Femur (tissue), 1 donor: ENCODE results near the gene TGFB1I1.
"Not testable (repeated sequence)": the region's sequence is repeated elsewhere in the genome, so short reads cannot be mapped to it uniquely, and the experiment has no call there.

ENCODE experiments used
- DNase-seq: peaks from one replicate; pipeline ENCODE4 v3.0.0-alpha.2; 2017

The TGFB1I1 gene

DNA sequence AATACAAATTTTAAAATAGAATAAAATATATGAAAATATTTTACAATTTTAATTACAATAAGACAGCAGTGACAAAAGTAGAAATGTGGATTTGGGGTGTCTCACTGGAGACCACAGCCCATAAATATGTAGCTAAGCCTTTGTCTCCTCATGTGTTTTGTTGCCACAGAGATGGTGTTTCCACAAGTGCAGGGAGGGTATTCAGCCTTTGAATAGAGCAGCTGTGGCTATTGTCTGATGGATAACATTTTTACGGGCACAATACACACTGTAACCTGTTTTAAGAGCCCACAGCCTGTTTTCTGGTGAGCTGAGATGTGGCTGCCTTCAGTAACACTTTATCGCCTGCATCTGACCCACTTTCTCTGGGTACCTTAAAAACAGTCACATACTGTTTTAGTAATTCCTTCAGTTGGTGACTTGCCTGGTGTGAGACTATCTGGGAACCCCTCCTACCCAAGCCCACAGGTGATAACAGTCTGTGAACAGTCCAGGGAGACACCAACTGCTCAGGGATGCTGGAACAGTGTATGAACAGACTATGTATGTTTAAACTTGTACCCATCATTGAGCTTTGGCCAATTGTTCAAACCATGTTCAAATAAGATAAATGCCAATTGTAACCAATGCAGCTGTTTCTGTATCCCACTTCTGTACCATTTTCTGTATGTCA is 47.9 kb downstream of the TGFB1I1 start:
- no peak for DNase-seq

DNA sequence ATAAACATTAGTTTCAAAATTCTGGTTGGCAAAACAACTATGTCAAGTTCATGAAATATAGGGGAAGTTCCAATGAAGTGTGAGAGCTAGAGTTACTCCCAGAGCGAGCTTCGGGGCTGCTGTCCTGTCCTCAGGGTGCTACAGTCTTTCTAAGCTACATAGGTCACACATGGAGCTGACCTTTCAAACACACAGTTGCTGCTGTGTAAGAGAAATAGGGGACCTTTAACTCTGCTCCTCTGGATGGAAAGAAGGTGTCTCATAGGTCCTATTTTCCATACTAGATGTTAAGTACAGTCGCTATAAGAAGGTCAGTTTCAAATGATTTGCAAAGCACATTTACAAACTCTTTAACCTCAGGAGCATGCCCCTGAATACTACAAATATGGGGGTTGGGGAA is 49.4 kb downstream of the TGFB1I1 start:
- no peak for DNase-seq

DNA sequence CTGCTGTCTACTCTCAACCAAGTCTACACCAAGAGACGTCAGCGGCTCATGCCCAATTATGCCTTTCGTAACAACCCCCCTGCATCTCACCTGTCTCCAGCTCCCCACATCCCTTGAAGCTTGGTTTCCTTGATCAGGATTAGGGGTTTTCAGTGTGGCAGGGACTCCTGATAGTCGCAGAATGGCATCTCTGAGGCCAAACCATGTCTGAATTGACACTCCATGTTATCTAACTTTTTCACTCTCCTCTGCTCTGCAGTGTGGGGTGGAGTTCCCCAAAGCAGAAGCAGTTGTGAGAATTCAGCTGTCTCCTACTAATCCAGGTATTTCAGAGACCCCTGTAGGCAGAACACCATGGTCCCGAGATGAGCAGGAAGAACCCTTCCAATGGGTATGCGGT is 50.1 kb downstream of the TGFB1I1 start:
- DNase-seq: no peak

DNA sequence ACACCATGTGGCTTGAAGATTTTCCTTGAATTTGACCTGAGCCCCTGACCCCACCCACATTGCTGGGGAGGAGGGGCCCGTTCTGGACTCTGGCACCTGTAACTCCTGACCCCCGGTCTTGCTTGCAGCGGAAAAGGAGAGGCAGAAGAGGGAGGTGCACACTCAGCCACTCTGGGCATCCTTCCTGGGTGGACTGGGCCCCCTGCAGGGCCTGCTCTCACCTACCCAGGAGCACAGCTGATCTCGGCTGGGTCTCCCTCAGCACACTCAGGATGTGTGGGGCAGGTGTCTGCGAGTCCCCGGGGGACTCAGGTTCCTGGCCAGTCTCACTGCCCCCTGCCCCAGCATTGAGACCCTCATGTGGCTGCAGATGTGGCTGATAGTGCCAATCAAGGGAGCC is 51.8 kb downstream of the TGFB1I1 start:
- not testable (repeated sequence) for DNase-seq

DNA sequence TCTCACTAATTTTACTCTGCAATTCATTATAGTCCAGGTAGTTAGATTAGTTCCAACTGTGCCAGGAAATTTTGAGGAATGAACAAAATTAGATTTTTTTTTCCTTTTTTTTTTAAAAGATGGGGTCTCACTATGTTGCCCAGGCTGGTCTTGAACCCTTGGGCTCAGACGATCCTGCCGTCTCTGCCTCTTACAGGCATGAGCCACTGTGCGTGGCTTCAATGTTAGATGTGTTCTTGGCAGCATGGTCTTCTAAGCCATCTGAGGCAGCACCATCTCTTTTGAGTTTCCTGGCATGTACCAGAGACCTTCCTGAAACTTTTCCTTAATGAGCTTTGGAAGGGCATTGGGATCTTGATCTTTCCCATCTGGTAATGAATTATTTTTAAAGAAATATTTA is 53.2 kb downstream of the TGFB1I1 start:
- no peak for DNase-seq
